IgD-negative memory B cell (primary cell): ENCODE data around the gene TMEM273. TPM values are rescaled to one million over a fixed set of nuclear protein-coding genes. Genes with fewer than 3 reads are reported as not detected.

Experiments used
- H3K27ac Mint-ChIP-seq, 3 donors: one replicate each; pipeline ENCODE4 v1.8.0; 2020 to 2022; ENCODE audit warnings: mild to moderate bottlenecking in 3 of 3, mixed read lengths in 3 of 3, moderate library complexity in 1 of 3
- H3K27me3 Mint-ChIP-seq: one replicate; pipeline ENCODE4 v1.8.0; 2021; ENCODE audit warnings: mixed read lengths
- H3K36me3 Mint-ChIP-seq: one replicate; pipeline ENCODE4 v1.8.0; 2020; ENCODE audit warnings: mild to moderate bottlenecking, mixed read lengths
- H3K4me1 Mint-ChIP-seq, 3 donors: one replicate each; pipeline ENCODE4 v1.8.0; 2020 to 2022; ENCODE audit warnings: mixed read lengths in 3 of 3, mild to moderate bottlenecking in 1 of 3
- H3K4me3 Mint-ChIP-seq, 4 donors: one replicate each; pipeline ENCODE4 v1.8.0; 2020 to 2022; ENCODE audit warnings: mild to moderate bottlenecking in 4 of 4, mixed read lengths in 4 of 4, moderate library complexity in 3 of 4
- H3K9me3 Mint-ChIP-seq, 3 donors: one replicate each; pipeline ENCODE4 v1.8.0; 2020 to 2021; ENCODE audit warnings: mixed read lengths in 3 of 3, mild to moderate bottlenecking in 1 of 3
- polyA plus RNA-seq: library from polyadenylated mRNA; unstranded; fragments of 300-500 nt; fragmentation: Illumina TruSeq; gene quantifications from one replicate; pipeline ENCODE4 v1.2.3, GENCODE V29; 2021

TMEM273 gene
- polyA plus RNA-seq, 1 donor from 2014 or later: 137 TPM

GRCh38 chr10:49118430-49119074 lies 69.6 kb downstream of the TMEM273 start:
- H3K27ac Mint-ChIP-seq: no peak overlapping the region
- H3K4me1 Mint-ChIP-seq: peaks cover 0 to 3% (median 0%) of the 10 kb centered on the region in 3 donors
- no peak overlapping the region for H3K4me3 Mint-ChIP-seq
- peaks cover 0 to 3% (median 0%) of the 10 kb centered on the region in 3 donors for H3K9me3 Mint-ChIP-seq
- no peaks in the 10 kb centered on the region for H3K36me3 Mint-ChIP-seq
- peaks cover 18% of the 10 kb centered on the region for H3K27me3 Mint-ChIP-seq

DNA sequence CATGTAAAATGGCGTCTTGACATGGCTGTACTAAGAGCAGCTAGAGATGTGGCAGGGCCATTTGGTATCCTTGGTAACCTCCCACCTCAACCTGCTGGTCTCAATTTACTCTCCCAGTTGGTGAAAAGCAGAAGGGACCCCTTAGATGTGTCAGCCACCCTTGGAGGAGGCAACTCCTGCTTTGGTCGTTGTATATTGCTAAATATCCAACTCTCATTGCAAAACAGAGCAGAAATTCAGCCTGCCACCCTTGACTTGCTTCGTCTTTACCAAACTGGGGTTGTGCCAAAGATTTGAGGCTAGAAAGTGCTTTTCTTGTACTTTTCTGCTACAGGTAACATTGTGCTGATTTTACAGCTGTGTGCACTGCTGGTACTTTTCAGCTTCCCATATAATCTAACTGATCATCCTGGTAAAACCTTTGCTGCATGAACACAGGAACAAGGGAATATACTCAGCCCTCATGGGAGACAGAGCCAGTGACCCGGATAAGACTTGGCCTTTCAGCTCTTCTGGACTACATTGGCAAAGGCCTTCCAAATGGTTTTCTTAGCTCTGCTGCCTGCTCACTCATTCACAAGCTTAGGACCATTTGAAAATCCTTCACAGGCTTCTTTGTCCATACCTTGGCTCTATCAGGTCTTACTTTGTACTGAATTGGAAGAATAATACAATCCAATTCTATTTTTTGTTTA lies 70.7 kb downstream of the TMEM273 start:
- H3K4me1 Mint-ChIP-seq: peaks cover 0 to 3% (median 0%) of the 10 kb centered on the region in 3 donors
- H3K9me3 Mint-ChIP-seq: peaks cover 0 to 3% (median 0%) of the 10 kb centered on the region in 3 donors
- no peaks in the 10 kb centered on the region for H3K36me3 Mint-ChIP-seq
- peak overlapping the region in 2 of 4 donors; percentile 9 to 20 for H3K4me3 Mint-ChIP-seq
- H3K27me3 Mint-ChIP-seq: peaks cover 18% of the 10 kb centered on the region
- H3K27ac Mint-ChIP-seq: no peak overlapping the region

DNA sequence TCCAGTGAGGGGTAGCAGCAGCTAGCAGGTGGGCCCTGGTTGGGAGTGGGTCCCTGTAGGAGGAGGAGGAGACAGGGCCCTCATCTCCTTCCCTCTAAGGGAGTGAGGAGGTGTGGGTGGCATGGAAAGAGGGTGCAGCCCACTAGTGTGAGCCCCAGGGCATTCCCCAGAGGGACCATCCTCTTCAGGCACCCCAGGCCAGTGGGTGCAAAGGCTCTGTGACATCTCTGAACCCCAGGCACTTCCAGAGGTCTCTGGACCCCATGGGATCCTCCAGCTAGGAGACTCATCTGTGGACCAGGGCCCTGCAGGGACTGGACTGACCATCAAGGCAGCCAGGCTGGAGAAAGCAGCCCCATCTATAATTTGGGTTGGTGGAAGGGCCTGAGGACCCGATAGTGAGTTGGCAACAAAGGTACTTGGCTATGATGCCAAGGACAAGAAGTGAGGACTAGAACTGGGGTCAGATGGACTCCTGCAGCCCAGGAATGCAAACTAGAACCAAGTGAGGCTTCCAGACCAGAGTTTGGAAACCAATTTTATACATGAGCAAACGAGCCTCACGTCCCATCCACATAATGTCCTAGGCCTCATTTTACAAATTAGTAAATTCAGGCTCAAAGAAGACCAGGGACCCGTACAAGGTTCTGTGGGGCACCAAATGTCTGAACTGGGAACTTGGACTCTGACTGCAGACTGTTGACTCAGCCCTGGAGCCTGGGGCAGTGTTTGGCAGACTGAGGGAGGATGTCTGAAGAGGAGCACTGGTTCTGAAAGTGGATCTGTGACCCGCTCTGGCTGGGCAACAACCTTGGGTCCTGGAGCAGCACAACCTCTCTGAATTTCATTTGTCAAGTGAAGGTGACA lies 71.4 kb downstream of the TMEM273 start:
- Mint-ChIP-seq H3K9me3 (peaks cover 0 to 2% (median 0%) of the 10 kb centered on the region in 3 donors), H3K36me3 (no peaks in the 10 kb centered on the region), H3K27ac (no peak overlapping the region), H3K27me3 (peaks cover 16% of the 10 kb centered on the region), H3K4me1 (peaks cover 0 to 3% (median 0%) of the 10 kb centered on the region in 3 donors), H3K4me3 (peak overlapping the region in 2 of 4 donors; percentile 21 to 22)

DNA sequence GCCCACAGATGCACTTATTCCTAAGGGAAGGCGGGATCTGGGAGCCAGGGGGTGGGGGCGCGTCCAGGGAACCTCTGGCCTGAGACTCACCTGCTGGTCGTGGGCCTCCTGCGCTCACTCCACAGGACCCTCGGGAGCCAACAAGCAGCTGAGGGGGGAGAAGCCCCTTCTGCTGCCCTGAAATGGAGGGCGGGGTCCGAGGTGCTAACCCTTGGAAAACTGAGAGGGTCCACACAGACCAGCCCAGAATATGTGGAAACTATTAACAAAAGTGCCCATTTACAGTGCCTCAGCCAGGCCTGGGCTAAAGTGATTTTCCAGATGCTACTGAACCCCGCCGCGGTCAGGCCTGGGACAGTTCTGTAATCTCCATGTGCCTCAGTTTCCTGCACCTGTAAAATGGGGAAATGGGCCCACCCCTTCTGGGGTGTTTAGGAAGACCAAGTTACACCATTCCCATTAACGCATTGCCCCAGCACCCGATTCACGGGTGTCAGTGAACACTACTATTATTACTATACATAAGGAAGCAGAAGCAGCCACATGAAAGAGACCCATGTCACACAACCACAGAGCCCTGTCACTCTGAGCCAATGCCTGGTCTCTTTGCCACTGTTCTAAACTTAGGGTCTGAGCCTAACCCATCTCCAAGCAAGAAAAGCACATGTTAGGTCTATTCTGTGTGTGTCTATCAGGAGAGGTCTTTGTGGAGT lies 72.2 kb downstream of the TMEM273 start:
- no peak overlapping the region for H3K27ac Mint-ChIP-seq
- no peaks in the 10 kb centered on the region for H3K9me3 Mint-ChIP-seq
- H3K4me1 Mint-ChIP-seq: peaks cover 0 to 3% (median 0%) of the 10 kb centered on the region in 3 donors
- H3K36me3 Mint-ChIP-seq: no peaks in the 10 kb centered on the region
- H3K4me3 Mint-ChIP-seq: peak overlapping the region; percentile 2 to 63 (median 21)
- peaks cover 18% of the 10 kb centered on the region for H3K27me3 Mint-ChIP-seq

GRCh38 chr10:49115015-49115795 lies 73.0 kb downstream of the TMEM273 start, which contains the start of gene VSTM4:
Gene VSTM4 (minus strand): TSS chr10:49115522. CDS start chr10:49115485, 37 bp downstream.
- peak within 1 kb of the TSS; percentile 28 to 72 (median 54) for H3K4me3 Mint-ChIP-seq
- H3K9me3 Mint-ChIP-seq: no peaks in the 10 kb centered on the region
- no peak within 1 kb of the TSS for H3K27ac Mint-ChIP-seq
- no peaks in the 10 kb centered on the region for H3K36me3 Mint-ChIP-seq
- H3K27me3 Mint-ChIP-seq: peaks cover 18% of the 10 kb centered on the region
- H3K4me1 Mint-ChIP-seq: peaks cover 0 to 3% (median 0%) of the 10 kb centered on the region in 3 donors

GRCh38 chr10:49114718-49115014 lies 73.5 kb downstream of the TMEM273 start:
- Mint-ChIP-seq H3K27ac (no peak overlapping the region), H3K36me3 (no peaks in the 10 kb centered on the region), H3K4me3 (peak overlapping the region; percentile 28 to 72 (median 48)), H3K4me1 (peaks cover 0 to 3% (median 0%) of the 10 kb centered on the region in 3 donors), H3K27me3 (peaks cover 21% of the 10 kb centered on the region), H3K9me3 (no peaks in the 10 kb centered on the region)

DNA sequence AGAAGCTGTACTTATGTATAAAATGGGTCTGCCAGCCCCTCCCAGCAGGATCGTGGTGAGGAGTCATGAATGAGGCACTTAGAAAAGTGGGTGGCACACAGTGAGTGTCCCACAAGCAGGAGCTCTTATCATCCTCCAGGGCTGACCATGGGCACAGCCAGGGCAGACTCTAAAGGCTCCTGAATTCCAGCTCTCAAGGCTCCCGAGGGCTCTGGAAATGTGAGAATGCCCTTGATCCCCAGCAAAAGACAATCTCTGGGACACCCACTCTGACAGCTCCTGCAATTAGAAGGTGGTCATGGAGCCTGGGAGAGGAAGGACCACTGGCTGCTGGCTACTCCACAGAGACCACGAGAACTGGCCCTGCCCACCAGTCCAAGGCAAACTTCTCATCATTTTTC lies 74.5 kb downstream of the TMEM273 start:
- H3K4me3 Mint-ChIP-seq: peak overlapping the region in 1 of 4 donors; percentile 72
- H3K4me1 Mint-ChIP-seq: peaks cover 0 to 3% (median 0%) of the 10 kb centered on the region in 3 donors
- H3K36me3 Mint-ChIP-seq: no peaks in the 10 kb centered on the region
- peaks cover 21% of the 10 kb centered on the region for H3K27me3 Mint-ChIP-seq
- H3K9me3 Mint-ChIP-seq: no peaks in the 10 kb centered on the region
- no peak overlapping the region for H3K27ac Mint-ChIP-seq

DNA sequence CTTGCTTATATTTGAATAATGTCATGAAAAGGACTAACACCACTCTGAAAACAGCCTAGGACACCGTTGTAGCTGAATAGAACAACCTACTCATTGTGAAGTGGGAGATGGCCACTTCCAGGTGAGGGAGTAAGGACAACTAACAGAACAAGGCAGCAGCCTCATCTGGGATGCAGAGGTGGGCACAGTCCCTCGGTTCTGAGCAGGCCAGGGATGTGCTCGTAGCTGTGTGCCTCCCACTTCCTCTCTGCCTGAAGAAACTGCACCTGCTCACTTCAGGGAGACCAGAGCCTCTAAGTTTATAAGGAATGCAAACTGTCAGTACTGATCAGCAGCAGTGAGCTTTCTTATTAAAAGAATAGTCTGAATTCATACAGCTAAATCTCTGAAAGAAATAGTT lies 75.3 kb downstream of the TMEM273 start:
- Mint-ChIP-seq H3K36me3 (no peaks in the 10 kb centered on the region), H3K9me3 (no peaks in the 10 kb centered on the region), H3K4me3 (no peak overlapping the region), H3K4me1 (peaks cover 0 to 3% (median 0%) of the 10 kb centered on the region in 3 donors), H3K27me3 (peaks cover 20% of the 10 kb centered on the region), H3K27ac (no peak overlapping the region)

DNA sequence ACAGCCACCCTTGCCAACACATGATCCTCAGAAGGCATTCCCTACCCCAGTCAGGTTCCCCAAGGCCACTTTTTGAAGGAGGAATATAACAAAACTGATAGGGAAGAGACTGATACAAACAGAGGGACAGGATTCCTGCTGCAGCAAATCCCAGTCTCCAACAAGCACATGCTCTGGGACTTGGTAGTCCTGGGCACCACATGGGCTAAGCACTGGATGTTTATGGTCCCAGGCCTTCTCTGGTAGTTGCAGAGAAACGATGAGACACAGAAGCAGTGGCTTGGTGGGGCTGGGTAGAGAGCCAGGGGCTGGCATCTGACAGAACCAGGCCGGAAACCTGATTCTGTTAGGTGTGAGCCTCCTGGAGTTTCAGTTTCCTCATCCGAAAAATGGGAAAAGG lies 76.1 kb downstream of the TMEM273 start:
- H3K4me1 Mint-ChIP-seq: peaks cover 0 to 3% (median 0%) of the 10 kb centered on the region in 3 donors
- no peak overlapping the region for H3K27ac Mint-ChIP-seq
- no peaks in the 10 kb centered on the region for H3K36me3 Mint-ChIP-seq
- H3K4me3 Mint-ChIP-seq: no peak overlapping the region
- peaks cover 20% of the 10 kb centered on the region for H3K27me3 Mint-ChIP-seq
- no peaks in the 10 kb centered on the region for H3K9me3 Mint-ChIP-seq

DNA sequence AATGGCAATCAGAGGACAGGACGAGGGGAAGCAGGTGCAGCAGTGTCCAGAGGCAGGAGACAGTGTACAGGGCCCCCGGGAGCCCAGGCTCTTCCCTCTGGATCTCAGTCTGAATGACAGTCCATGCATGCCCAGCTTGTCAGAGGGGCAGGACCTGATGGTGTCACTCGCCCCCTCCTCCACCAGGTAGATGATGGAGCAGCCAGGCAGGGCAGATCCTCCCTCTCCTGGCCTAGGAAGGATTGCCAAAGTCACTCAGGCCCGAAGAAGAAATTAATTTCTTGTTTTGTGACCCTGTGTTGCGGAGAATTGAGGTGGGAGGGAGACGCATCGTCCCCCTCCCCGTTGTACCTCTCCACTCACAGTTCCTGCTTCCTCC lies 76.9 kb downstream of the TMEM273 start:
- peaks cover 0 to 4% (median 3%) of the 10 kb centered on the region in 3 donors for H3K4me1 Mint-ChIP-seq
- H3K9me3 Mint-ChIP-seq: no peaks in the 10 kb centered on the region
- H3K27ac Mint-ChIP-seq: no peak overlapping the region
- peaks cover 15% of the 10 kb centered on the region for H3K27me3 Mint-ChIP-seq
- no peak overlapping the region for H3K4me3 Mint-ChIP-seq
- no peaks in the 10 kb centered on the region for H3K36me3 Mint-ChIP-seq

- Mint-ChIP-seq H3K9me3 (no peaks in the 10 kb centered on the region), H3K27me3 (peaks cover 12% of the 10 kb centered on the region), H3K27ac (no peak overlapping the region), H3K4me3 (no peak overlapping the region), H3K36me3 (no peaks in the 10 kb centered on the region), H3K4me1 (peaks cover 0 to 4% (median 3%) of the 10 kb centered on the region in 3 donors)
Observed at GRCh38 chr10:49110684-49111319, 77.4 kb downstream of the TMEM273 start.

DNA sequence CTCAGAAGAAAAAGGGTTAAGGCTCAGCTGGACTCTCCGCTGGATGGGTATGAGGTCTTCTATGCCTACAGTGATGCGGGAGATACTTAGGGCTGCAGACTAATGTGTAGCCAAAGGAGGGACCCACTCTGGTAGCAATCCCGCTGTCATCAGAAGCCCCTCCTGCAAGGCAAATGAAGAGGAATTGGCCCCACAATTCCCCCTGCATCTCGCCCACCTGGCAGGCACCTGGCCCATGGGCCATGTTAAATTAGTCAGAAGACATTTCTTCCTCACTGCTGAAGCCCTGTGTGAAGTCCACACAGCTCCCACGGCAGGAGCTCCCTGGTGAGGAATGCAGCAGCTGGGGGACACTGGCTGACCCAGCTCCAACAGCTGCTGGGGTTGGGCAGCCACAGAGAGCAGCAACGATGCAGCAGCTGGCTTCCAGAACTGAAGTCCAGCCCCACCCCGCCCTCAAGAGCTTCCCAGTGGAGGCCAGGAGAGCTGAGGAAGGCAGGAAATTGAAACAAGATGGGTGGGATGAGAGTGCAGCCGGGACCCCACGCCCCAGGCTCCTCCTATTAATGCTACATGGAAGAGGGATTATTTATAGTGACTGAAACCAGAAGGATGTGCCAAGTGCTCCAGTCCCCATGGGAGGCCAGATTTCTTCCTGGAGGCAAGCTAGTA lies 78.4 kb downstream of the TMEM273 start:
- Mint-ChIP-seq H3K9me3 (no peaks in the 10 kb centered on the region), H3K36me3 (no peaks in the 10 kb centered on the region), H3K27me3 (peaks cover 9% of the 10 kb centered on the region), H3K4me1 (peaks cover 0 to 4% (median 2%) of the 10 kb centered on the region in 3 donors), H3K4me3 (no peak overlapping the region), H3K27ac (no peak overlapping the region)

DNA sequence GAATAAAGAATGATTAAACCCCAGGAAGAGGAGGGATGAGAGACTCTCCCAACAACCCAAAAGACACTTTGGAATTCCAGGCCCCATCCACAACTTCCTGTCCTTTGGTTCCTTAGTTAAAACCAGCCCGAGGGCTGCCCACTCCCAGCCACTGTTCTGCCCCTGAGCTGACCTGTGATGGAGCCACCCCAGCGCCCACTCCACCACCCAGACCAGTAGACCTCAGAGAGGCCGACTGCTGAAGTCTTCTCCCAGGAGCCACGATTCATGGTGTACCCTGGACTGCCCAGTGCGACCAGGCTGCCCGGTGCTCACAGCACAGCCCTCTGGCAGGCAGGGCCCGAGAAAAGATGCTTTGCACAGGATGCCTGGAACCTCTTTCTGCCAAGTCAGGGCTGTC lies 79.5 kb downstream of the TMEM273 start:
- Mint-ChIP-seq H3K27me3 (peaks cover 7% of the 10 kb centered on the region), H3K36me3 (no peaks in the 10 kb centered on the region), H3K9me3 (no peaks in the 10 kb centered on the region), H3K4me1 (peaks cover 0 to 4% (median 0%) of the 10 kb centered on the region in 3 donors), H3K27ac (peak overlapping the region in 1 of 3 donors; percentile 78), H3K4me3 (no peak overlapping the region)
